Measurements from ENCODE around the gene BLACAT1. TPM values are rescaled to one million over a fixed set of nuclear protein-coding genes. Genes with fewer than 3 reads are reported as not detected.

BLACAT1 gene
- total and polyA plus RNA-seq, 2 of the 13 experiments (the other 11 are each of a cell fraction or from before 2014, with no cell fraction given) = 1.2 to 2.8 TPM

DNA sequence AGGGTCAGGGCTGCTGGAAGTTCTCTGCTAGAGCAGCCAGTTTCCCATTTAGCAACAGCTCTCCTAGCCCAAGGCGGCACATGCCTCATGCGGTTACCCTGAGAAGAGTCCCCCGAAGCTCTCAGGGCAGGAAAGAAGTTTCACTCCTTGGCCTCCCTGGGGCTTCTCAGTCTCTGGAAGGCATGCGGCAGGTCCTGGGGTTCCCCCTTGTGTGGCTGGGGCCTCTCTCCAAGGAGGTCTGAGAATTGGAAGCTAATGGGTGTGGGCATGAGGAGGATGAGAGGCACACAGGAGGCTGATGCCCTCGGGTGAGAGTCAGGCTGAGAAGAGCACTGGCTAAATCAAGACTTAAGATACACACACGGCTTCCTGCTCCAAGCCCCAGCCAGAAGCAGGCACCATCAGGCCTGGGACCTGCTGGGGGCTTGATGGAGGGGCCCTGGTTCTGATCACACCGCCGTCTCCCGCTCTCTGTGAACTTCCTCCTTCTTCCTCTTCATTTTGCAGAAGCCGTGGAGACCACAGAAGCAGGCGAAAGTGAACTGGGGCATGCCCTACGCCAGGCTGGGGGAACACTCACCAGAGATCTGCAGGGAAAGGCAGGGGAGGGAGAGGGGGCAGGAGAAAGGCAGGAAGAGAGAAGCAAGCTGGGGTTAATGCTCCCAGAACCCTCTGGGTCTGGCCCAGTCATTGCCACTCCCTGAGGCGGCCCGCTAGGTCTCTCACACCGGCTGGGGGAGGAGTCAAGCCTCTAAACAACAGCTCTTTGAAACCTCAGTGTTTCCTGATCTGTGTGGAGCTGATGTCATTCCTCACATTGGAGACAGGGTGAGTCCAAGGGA lies 15.1 kb downstream of the BLACAT1 start (continued):
- no peak for TF ChIP-seq SMAD9 (CRISPR knock-in tag; IDR thresholded peaks at IDR 0.05)
- no peak for TF ChIP-seq NFATC3 (CRISPR knock-in tag; IDR thresholded peaks at IDR 0.05)
- no peak for TF ChIP-seq ZNF678 (CRISPR knock-in tag; IDR thresholded peaks at IDR 0.05)
- no peak for TF ChIP-seq DMAP1 (CRISPR knock-in tag; IDR thresholded peaks at IDR 0.05)
- TF ChIP-seq ZNF761 (CRISPR knock-in tag; conservative IDR thresholded peaks at IDR 0.05) = no peak
- TF ChIP-seq POGZ (CRISPR knock-in tag; IDR thresholded peaks at IDR 0.05) = no peak
- no peak for TF ChIP-seq ISX (CRISPR knock-in tag; conservative IDR thresholded peaks at IDR 0.05)
- TF ChIP-seq HES4 (CRISPR knock-in tag; IDR thresholded peaks at IDR 0.05; ENCODE audit: borderline replicate concordance) = no peak
- TF ChIP-seq MBD4 (IDR thresholded peaks at IDR 0.05; ENCODE audit: borderline replicate concordance, low read length) = no peak
- 0 out of 2 replicates have a peak, but pooled peaks have one; percentile 59 for TF ChIP-seq ELF3 (CRISPR knock-in tag; IDR thresholded peaks at IDR 0.05)
- TF ChIP-seq ZNF782 (CRISPR knock-in tag; IDR thresholded peaks at IDR 0.05; ENCODE audit: borderline replicate concordance) = no peak
- peak; percentile 88 for TF ChIP-seq RBM22 (optimal IDR thresholded peaks at IDR 0.05; ENCODE audit: low read length)
- 0 out of 2 replicates have a peak, but pooled peaks have one; percentile 19 for TF ChIP-seq MIER2 (CRISPR knock-in tag; IDR thresholded peaks at IDR 0.05)
- TF ChIP-seq CBX1 (IDR thresholded peaks at IDR 0.05; ENCODE audit: low read depth) = no peak
- TF ChIP-seq SMC3 (IDR thresholded peaks at IDR 0.05; ENCODE audit: low read length) = no peak
- TF ChIP-seq SOX6 (IDR thresholded peaks at IDR 0.05) = no peak
- peak; percentile 43; the same call in 1 of the 2 replicates for TF ChIP-seq SOX6 (CRISPR knock-in tag; IDR thresholded peaks at IDR 0.05)
- TF ChIP-seq AGO2 (optimal IDR thresholded peaks at IDR 0.05; ENCODE audit: low read depth, low read length) = peak; percentile 61
- TF ChIP-seq, protein P1, sequence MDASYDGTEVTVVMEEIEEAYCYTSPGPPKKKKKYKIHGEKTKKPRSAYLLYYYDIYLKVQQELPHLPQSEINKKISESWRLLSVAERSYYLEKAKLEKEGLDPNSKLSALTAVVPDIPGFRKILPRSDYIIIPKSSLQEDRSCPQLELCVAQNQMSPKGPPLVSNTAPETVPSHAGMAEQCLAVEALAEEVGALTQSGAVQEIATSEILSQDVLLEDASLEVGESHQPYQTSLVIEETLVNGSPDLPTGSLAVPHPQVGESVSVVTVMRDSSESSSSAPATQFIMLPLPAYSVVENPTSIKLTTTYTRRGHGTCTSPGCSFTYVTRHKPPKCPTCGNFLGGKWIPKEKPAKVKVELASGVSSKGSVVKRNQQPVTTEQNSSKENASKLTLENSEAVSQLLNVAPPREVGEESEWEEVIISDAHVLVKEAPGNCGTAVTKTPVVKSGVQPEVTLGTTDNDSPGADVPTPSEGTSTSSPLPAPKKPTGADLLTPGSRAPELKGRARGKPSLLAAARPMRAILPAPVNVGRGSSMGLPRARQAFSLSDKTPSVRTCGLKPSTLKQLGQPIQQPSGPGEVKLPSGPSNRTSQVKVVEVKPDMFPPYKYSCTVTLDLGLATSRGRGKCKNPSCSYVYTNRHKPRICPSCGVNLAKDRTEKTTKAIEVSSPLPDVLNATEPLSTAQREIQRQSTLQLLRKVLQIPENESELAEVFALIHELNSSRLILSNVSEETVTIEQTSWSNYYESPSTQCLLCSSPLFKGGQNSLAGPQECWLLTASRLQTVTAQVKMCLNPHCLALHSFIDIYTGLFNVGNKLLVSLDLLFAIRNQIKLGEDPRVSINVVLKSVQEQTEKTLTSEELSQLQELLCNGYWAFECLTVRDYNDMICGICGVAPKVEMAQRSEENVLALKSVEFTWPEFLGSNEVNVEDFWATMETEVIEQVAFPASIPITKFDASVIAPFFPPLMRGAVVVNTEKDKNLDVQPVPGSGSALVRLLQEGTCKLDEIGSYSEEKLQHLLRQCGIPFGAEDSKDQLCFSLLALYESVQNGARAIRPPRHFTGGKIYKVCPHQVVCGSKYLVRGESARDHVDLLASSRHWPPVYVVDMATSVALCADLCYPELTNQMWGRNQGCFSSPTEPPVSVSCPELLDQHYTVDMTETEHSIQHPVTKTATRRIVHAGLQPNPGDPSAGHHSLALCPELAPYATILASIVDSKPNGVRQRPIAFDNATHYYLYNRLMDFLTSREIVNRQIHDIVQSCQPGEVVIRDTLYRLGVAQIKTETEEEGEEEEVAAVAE (CRISPR knock-in tag; IDR thresholded peaks at IDR 0.05; ENCODE audit: borderline replicate concordance) = no peak
- no peak for TF ChIP-seq SP1 (IDR thresholded peaks at IDR 0.05)
- TF ChIP-seq SP1 (CRISPR knock-in tag; IDR thresholded peaks at IDR 0.05) = no peak
- TF ChIP-seq ZEB1 (IDR thresholded peaks at IDR 0.05; ENCODE audit: insufficient replicate concordance, low read depth) = no peak
- TF ChIP-seq CREM (IDR thresholded peaks at IDR 0.05) = no peak
- TF ChIP-seq CREM (CRISPR knock-in tag; IDR thresholded peaks at IDR 0.05) = no peak
- TF ChIP-seq, protein P2, sequence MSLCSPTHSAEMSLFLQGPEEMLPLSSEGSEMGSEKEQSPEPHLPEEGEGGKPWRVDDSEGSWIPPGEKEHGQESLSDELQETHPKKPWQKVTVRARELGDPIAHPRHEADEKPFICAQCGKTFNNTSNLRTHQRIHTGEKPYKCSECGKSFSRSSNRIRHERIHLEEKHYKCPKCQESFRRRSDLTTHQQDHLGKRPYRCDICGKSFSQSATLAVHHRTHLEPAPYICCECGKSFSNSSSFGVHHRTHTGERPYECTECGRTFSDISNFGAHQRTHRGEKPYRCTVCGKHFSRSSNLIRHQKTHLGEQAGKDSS (CRISPR knock-in tag; IDR thresholded peaks at IDR 0.05; ENCODE audit: borderline replicate concordance, low read depth) = no peak
- no peak for TF ChIP-seq HCFC1 (IDR thresholded peaks at IDR 0.05; ENCODE audit: low read depth, low read length)
- TF ChIP-seq, protein P3, sequence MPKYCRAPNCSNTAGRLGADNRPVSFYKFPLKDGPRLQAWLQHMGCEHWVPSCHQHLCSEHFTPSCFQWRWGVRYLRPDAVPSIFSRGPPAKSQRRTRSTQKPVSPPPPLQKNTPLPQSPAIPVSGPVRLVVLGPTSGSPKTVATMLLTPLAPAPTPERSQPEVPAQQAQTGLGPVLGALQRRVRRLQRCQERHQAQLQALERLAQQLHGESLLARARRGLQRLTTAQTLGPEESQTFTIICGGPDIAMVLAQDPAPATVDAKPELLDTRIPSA (CRISPR knock-in tag; IDR thresholded peaks at IDR 0.05; ENCODE audit: borderline replicate concordance) = no peak
- TF ChIP-seq YEATS4 (CRISPR knock-in tag; IDR thresholded peaks at IDR 0.05; ENCODE audit: borderline replicate concordance) = 0 out of 2 replicates have a peak, but pooled peaks have one; percentile 8

Data from HepG2 (cell line).